ENCODE measurements around the gene MS4A6E. TPM values are rescaled to one million over a fixed set of nuclear protein-coding genes. Genes with fewer than 3 reads are reported as not detected.
A peak's percentile ranks its signal among the peaks of the same experiment; 100 is the strongest.
"Not testable (repeated sequence)": the region's sequence is repeated elsewhere in the genome, so short reads cannot be mapped to it uniquely, and the experiment has no call there.

The MS4A6E gene
- total RNA-seq = not detected

DNA sequence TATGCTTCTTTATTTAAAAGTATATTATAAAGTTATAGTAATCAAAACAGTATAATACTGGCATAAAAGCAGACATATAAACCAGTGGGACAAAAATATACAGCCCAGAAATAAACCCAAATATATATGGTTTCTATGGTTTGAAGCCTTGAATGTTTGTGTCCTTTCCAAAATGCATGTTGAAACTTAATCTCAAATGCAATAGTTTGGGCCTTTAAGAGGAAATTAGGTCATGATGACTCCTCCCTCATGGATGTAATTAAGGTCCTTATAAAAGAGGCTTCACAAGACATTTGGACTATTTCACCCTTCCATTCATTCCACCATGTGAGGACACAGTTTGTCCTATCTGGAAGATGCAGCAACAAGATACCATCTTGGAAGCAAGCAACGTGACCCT, at the start of gene MS4A6E:
MS4A6E (plus strand) TSS at position 301 of the 400 bp plus-strand sequence. CDS start 7,641 bp downstream, outside the sequence.
- H3K27me3 ChIP-seq = no peaks in the 10 kb centered on the region

DNA sequence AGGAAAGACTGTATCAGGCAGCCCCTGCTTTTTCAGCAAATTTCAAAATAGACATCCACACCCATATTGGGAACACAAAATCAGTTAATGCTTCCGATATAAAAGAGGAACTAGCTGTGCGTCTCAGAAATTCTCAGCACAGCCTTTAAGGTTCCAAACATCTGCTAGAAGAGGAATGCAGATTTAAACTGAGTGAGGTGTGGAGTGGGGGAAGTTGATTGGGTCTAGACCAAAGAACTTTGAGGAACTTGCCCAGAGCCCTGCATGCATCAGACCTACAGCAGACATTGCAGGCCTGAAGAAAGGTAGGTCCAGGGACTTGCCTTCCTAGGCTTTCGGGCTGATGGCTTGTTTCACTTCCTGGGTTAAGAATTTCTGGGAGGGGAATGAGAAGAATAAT, 46.6 kb upstream of the MS4A6E start, which contains the start of gene MS4A4A:
MS4A4A (plus strand) TSS at position 255 of the 400 bp plus-strand sequence; CDS start at position 265, 10 bp downstream.
- H3K9me3 ChIP-seq = no peaks in the 10 kb centered on the region
- peak in 1 of 3 donors; percentile 56 for DNase-seq
- no peaks in the 10 kb centered on the region for H3K36me3 ChIP-seq
- no peak for TF ChIP-seq CTCF (IDR thresholded peaks at IDR 0.05)
- TF ChIP-seq POLR2A (IDR thresholded peaks at IDR 0.05) = no peak
- H3K4me1 ChIP-seq = no peaks in the 10 kb centered on the region
- peak within 1 kb of the TSS in 2 of 4 donors; percentile 14 to 44 for H3K27ac ChIP-seq
- peak within 1 kb of the TSS in 1 of 4 donors; percentile 12 for H3K4me3 ChIP-seq
- H3K27me3 ChIP-seq = no peaks in the 10 kb centered on the region

More for the DNA sequence above, at the start of gene MS4A6E:
- DNase-seq = no peak
- no peaks in the 10 kb centered on the region for H3K36me3 ChIP-seq
- TF ChIP-seq POLR2A (IDR thresholded peaks at IDR 0.05) = no peak
- TF ChIP-seq CTCF (IDR thresholded peaks at IDR 0.05) = no peak
- H3K27ac ChIP-seq = no peak within 1 kb of the TSS
- no peak within 1 kb of the TSS for H3K4me3 ChIP-seq
- no peaks in the 10 kb centered on the region for H3K4me1 ChIP-seq
- no peaks in the 10 kb centered on the region for H3K9me3 ChIP-seq

GRCh38 chr11:60281485-60281884, 45.6 kb upstream of the MS4A6E start:
- TF ChIP-seq CTCF (IDR thresholded peaks at IDR 0.05) (no peak), POLR2A (IDR thresholded peaks at IDR 0.05) (no peak)
- H3K9me3 ChIP-seq = no peaks in the 10 kb centered on the region
- H3K4me1 ChIP-seq = no peaks in the 10 kb centered on the region
- no peaks in the 10 kb centered on the region for H3K27me3 ChIP-seq
- peak overlapping the region in 1 of 4 donors; percentile 12 for H3K4me3 ChIP-seq
- no peak for DNase-seq
- peak overlapping the region in 2 of 4 donors; percentile 14 to 44 for H3K27ac ChIP-seq
- no peaks in the 10 kb centered on the region for H3K36me3 ChIP-seq

DNA sequence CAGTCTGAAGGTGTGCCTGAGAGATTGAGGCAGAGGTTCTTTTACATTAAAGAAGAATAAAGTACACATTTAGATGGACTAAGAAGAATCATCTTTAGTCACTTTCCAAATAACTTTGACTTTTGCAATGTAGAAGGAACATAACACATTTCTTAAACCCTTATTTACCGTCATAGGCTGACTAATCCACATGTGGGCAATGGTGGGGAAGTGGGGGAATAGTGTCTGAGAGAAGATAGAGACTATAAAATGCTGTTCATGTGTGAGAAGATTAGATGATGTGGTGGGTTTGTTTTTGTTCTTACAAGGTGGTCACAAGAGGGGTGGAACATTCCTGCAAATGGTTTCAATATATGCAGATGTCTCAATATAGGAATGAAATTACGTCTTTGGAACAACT, 44.8 kb upstream of the MS4A6E start:
- H3K36me3 ChIP-seq = no peaks in the 10 kb centered on the region
- H3K27me3 ChIP-seq = no peaks in the 10 kb centered on the region
- peak overlapping the region in 1 of 4 donors; percentile 7 for H3K27ac ChIP-seq
- TF ChIP-seq POLR2A (IDR thresholded peaks at IDR 0.05) (no peak), CTCF (IDR thresholded peaks at IDR 0.05) (no peak)
- no peaks in the 10 kb centered on the region for H3K9me3 ChIP-seq
- no peak for DNase-seq
- no peak overlapping the region for H3K4me3 ChIP-seq
- no peaks in the 10 kb centered on the region for H3K4me1 ChIP-seq

DNA sequence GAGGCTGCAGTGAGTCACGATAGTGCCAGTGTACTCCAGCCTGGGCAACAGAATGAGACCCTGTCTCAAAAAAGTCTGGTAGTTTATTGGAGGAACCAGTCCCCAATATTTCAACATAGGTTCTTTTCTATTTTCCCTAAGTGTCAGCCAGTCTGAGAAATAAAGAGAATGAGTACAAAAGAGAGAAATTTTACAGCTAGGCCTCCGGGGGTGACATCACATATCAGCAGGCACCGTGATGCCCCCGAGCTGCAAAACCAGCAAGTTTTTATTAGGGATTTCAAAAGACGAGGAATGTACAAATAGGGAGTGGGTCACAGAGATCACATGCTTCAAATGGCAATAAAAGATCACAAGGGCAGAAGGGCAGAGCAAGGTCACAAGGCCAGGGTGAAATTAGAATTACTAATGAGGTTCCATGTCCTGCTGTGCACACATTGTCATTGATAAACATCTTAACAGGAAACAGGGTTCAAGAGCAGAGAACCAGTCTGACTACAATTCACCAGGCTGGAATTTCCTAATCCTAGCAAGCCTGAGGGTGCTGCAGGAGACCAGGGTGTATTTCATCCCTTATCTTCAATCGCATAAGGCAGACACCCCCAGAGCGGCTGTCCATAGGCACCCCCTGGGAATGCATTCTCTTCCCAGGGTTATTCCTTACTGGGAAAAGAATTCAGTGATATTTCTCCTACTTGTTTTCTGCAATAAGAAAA, 41.5 kb upstream of the MS4A6E start:
- H3K36me3 ChIP-seq = not testable (repeated sequence)

GRCh38 chr11:60288531-60288930, 38.5 kb upstream of the MS4A6E start:
- H3K4me3 ChIP-seq = no peak overlapping the region
- no peaks in the 10 kb centered on the region for H3K9me3 ChIP-seq
- H3K36me3 ChIP-seq = no peaks in the 10 kb centered on the region
- no peak for TF ChIP-seq CTCF (IDR thresholded peaks at IDR 0.05)
- no peak for TF ChIP-seq POLR2A (IDR thresholded peaks at IDR 0.05)
- DNase-seq = no peak
- no peaks in the 10 kb centered on the region for H3K4me1 ChIP-seq
- no peaks in the 10 kb centered on the region for H3K27me3 ChIP-seq
- no peak overlapping the region for H3K27ac ChIP-seq

More for the DNA sequence above, 41.5 kb upstream of the MS4A6E start:
- H3K4me1 ChIP-seq, H3K9me3 ChIP-seq, H3K4me3 ChIP-seq, H3K27ac ChIP-seq, DNase-seq, H3K27me3 ChIP-seq: not testable (repeated sequence)
